ENCODE results near the gene SLC34A3. TPM values are rescaled to one million over a fixed set of nuclear protein-coding genes. Genes with fewer than 3 reads are reported as not detected.
A peak's percentile ranks its signal among the peaks of the same experiment; 100 is the strongest.

Gene SLC34A3
- total RNA-seq, 2 experiments from 2014 or later, result not detected

GRCh38 chr9:137231372-137232039, 805 bp downstream of the SLC34A3 start:
- Mint-ChIP-seq H3K36me3 (no peaks in the 10 kb centered on the region), H3K9me3 (no peaks in the 10 kb centered on the region), H3K4me1 (peaks cover 4% of the 10 kb centered on the region), H3K27ac (no peak overlapping the region), H3K4me3 (no peak overlapping the region), H3K27me3 (peaks cover 2% of the 10 kb centered on the region)
- POLR2A ChIA-PET, result interaction anchor here (1.7 kb wide), 1 partner anchor 9 kb away, joined by 8 read pairs; the partner anchor contains the start of gene TUBB4B
- DNase-seq, result no peak
- no peak for ATAC-seq (ENCODE audit: low read depth)

GRCh38 chr9:137232101-137232500, 1.4 kb downstream of the SLC34A3 start:
- H3K4me1 Mint-ChIP-seq, result peaks cover 4% of the 10 kb centered on the region
- H3K27ac Mint-ChIP-seq, result no peak overlapping the region
- no peak overlapping the region for H3K4me3 Mint-ChIP-seq
- ATAC-seq (ENCODE audit: low read depth) (no peak), DNase-seq (no peak)
- H3K36me3 Mint-ChIP-seq, result no peaks in the 10 kb centered on the region
- H3K27me3 Mint-ChIP-seq, result peaks cover 2% of the 10 kb centered on the region
- H3K9me3 Mint-ChIP-seq, result no peaks in the 10 kb centered on the region
- POLR2A ChIA-PET, result interaction anchor here (1.7 kb wide), 1 partner anchor 9 kb away, joined by 8 read pairs; the partner anchor contains the start of gene TUBB4B

GRCh38 chr9:137232510-137232909, 1.8 kb downstream of the SLC34A3 start:
- DNase-seq (no peak), ATAC-seq (ENCODE audit: low read depth) (no peak)
- Mint-ChIP-seq H3K4me3 (no peak overlapping the region), H3K27ac (no peak overlapping the region), H3K36me3 (no peaks in the 10 kb centered on the region), H3K27me3 (peaks cover 2% of the 10 kb centered on the region), H3K9me3 (no peaks in the 10 kb centered on the region), H3K4me1 (peaks cover 2% of the 10 kb centered on the region)
- POLR2A ChIA-PET, result interaction anchor here (1.1 kb wide), 1 partner anchor 10 kb away, joined by 3 read pairs; no protein-coding TSS in a partner anchor

GRCh38 chr9:137233143-137233980, 2.7 kb downstream of the SLC34A3 start:
- H3K4me3 Mint-ChIP-seq, result no peak overlapping the region
- DNase-seq (no peak), ATAC-seq (ENCODE audit: low read depth) (no peak)
- H3K27ac Mint-ChIP-seq, result no peak overlapping the region
- no peaks in the 10 kb centered on the region for H3K36me3 Mint-ChIP-seq
- peaks cover 3% of the 10 kb centered on the region for H3K4me1 Mint-ChIP-seq
- H3K9me3 Mint-ChIP-seq, result no peaks in the 10 kb centered on the region
- H3K27me3 Mint-ChIP-seq, result no peaks in the 10 kb centered on the region
- POLR2A ChIA-PET, result interaction anchor here (1.1 kb wide), 1 partner anchor 9 kb away, joined by 3 read pairs; no protein-coding TSS in a partner anchor

- no peak for DNase-seq
- POLR2A ChIA-PET, result no interaction called here
These were observed 3.5 kb downstream of the SLC34A3 start for GRCh38 chr9:137234055-137234697.

GRCh38 chr9:137234758-137235423, 4.2 kb downstream of the SLC34A3 start:
- ATAC-seq (ENCODE audit: low read depth) (no peak), DNase-seq (no peak)
- no peak overlapping the region for H3K4me3 Mint-ChIP-seq
- H3K4me1 Mint-ChIP-seq, result peaks cover 8% of the 10 kb centered on the region
- no peak overlapping the region for H3K27ac Mint-ChIP-seq
- H3K36me3 Mint-ChIP-seq, result no peaks in the 10 kb centered on the region
- no peaks in the 10 kb centered on the region for H3K27me3 Mint-ChIP-seq
- POLR2A ChIA-PET, result interaction anchor here (1.1 kb wide), 1 partner anchor 165 kb away, joined by 3 read pairs; no protein-coding TSS in a partner anchor
- H3K9me3 Mint-ChIP-seq, result no peaks in the 10 kb centered on the region

More at GRCh38 chr9:137234055-137234697, 3.5 kb downstream of the SLC34A3 start:
- H3K36me3 Mint-ChIP-seq, result no peaks in the 10 kb centered on the region
- H3K4me3 Mint-ChIP-seq, result no peak overlapping the region
- no peaks in the 10 kb centered on the region for H3K27me3 Mint-ChIP-seq
- H3K4me1 Mint-ChIP-seq, result peaks cover 5% of the 10 kb centered on the region
- H3K9me3 Mint-ChIP-seq, result no peaks in the 10 kb centered on the region
- H3K27ac Mint-ChIP-seq, result no peak overlapping the region
- ATAC-seq (ENCODE audit: low read depth), result no peak

- Mint-ChIP-seq H3K27me3 (no peaks in the 10 kb centered on the region), H3K27ac (peak overlapping the region; percentile 30), H3K36me3 (no peaks in the 10 kb centered on the region), H3K9me3 (no peaks in the 10 kb centered on the region), H3K4me1 (peaks cover 8% of the 10 kb centered on the region), H3K4me3 (no peak overlapping the region)
- POLR2A ChIA-PET, result interaction anchor here (1.0 to 1.2 kb wide), 6 partner anchors 21 to 189 kb away, joined by 3 to 8 read pairs (median 4); partner anchors contain the start of genes ANAPC2, NPDC1, SSNA1 and TPRN
- DNase-seq (peak; percentile 36), ATAC-seq (ENCODE audit: low read depth) (no peak)
These were observed 4.9 kb downstream of the SLC34A3 start for GRCh38 chr9:137235424-137236237.

GRCh38 chr9:137236238-137236935, 5.7 kb downstream of the SLC34A3 start:
- DNase-seq (peak; percentile 93), ATAC-seq (ENCODE audit: low read depth) (peak; percentile 25)
- Mint-ChIP-seq H3K4me3 (no peak overlapping the region), H3K36me3 (peaks cover 3% of the 10 kb centered on the region), H3K9me3 (no peaks in the 10 kb centered on the region), H3K4me1 (peaks cover 8% of the 10 kb centered on the region), H3K27me3 (no peaks in the 10 kb centered on the region), H3K27ac (no peak overlapping the region)
- POLR2A ChIA-PET, result interaction anchor here (0.6 to 1.2 kb wide), 8 partner anchors 19 to 190 kb away, joined by 3 to 8 read pairs (median 4); partner anchors contain the start of genes ANAPC2, MAN1B1, NELFB and NPDC1

- ATAC-seq (ENCODE audit: low read depth), result no peak
- Mint-ChIP-seq H3K27me3 (no peaks in the 10 kb centered on the region), H3K4me3 (no peak overlapping the region), H3K4me1 (peaks cover 8% of the 10 kb centered on the region), H3K36me3 (peaks cover 4% of the 10 kb centered on the region), H3K9me3 (no peaks in the 10 kb centered on the region), H3K27ac (no peak overlapping the region)
- POLR2A ChIA-PET, result interaction anchor here (0.6 to 1.2 kb wide), 8 partner anchors 18 to 190 kb away, joined by 3 to 8 read pairs (median 4); partner anchors contain the start of genes ANAPC2, MAN1B1, NELFB and NPDC1
- no peak for DNase-seq
These were observed 6.3 kb downstream of the SLC34A3 start for GRCh38 chr9:137236936-137237421.

GRCh38 chr9:137237759-137238726, 7.3 kb downstream of the SLC34A3 start:
- POLR2A ChIA-PET, result interaction anchor here (1.5 kb wide), 1 partner anchor 108 kb away, joined by 5 read pairs; no protein-coding TSS in a partner anchor
- H3K27ac Mint-ChIP-seq, result no peak overlapping the region
- H3K36me3 Mint-ChIP-seq, result peaks cover 14% of the 10 kb centered on the region
- no peak overlapping the region for H3K4me3 Mint-ChIP-seq
- ATAC-seq (ENCODE audit: low read depth), result no peak
- H3K9me3 Mint-ChIP-seq, result no peaks in the 10 kb centered on the region
- no peak for DNase-seq
- H3K27me3 Mint-ChIP-seq, result no peaks in the 10 kb centered on the region
- peaks cover 15% of the 10 kb centered on the region for H3K4me1 Mint-ChIP-seq
